ENCODE measurements around the gene PRRT1. TPM values are rescaled to one million over a fixed set of nuclear protein-coding genes. Genes with fewer than 3 reads are reported as not detected.
A peak's percentile ranks its signal among the peaks of the same experiment; 100 is the strongest.
"Not testable (repeated sequence)": the region's sequence is repeated elsewhere in the genome, so short reads cannot be mapped to it uniquely, and the experiment has no call there.

PRRT1 gene
- total RNA-seq, 1 donor from 2014 or later: 2.9 TPM

DNA sequence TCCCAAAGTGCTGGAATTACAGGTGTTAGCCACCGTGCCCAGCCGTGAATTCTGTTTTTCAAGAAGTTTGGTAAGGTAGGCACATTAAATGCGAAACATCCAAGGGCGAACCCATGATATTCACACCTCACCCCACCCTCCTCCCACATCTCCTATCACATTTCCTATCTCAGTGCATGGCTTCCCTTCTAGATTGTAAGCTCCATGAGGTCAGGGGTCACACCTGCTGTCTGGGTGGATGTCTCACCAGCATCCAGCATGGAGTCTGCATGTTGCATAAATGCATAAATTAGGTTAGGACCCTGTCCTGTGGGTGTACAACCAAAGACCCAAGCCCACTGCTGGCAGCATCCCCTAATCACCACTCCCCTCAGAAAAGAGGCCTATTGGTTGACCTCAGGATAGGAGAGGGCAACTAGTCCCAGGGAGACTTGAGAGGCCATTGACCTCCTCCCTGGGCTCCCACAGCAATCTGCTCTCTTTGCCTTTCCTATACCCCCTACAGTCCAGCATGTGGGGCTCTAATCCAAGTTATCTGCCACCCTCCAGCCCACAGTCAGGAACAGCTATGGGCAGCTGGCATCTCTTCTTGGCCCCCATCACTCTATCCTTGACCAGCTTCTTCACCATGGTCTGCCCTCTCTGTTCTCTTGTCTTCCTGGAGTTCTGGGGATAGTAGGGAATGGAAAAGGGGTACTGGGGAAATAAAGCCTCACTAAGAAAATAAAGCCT lies 4.2 kb downstream of the PRRT1 start:
- peaks cover 4% of the 10 kb centered on the region for H3K36me3 Mint-ChIP-seq (ENCODE audit: insufficient read depth)
- no peak overlapping the region for H3K27ac Mint-ChIP-seq
- H3K27me3 Mint-ChIP-seq: peaks cover 13% of the 10 kb centered on the region
- no peak for TF ChIP-seq CTCF (IDR thresholded peaks at IDR 0.05; ENCODE audit: unreplicated experiment)
- H3K4me3 Mint-ChIP-seq (ENCODE audit: low read depth): no peak overlapping the region
- DNase-seq (ENCODE audit: low spot score, unreplicated experiment): no peak
- H3K4me1 Mint-ChIP-seq (ENCODE audit: low read depth): peaks cover 14% of the 10 kb centered on the region
- no peaks in the 10 kb centered on the region for H3K9me3 Mint-ChIP-seq (ENCODE audit: low read depth)

DNA sequence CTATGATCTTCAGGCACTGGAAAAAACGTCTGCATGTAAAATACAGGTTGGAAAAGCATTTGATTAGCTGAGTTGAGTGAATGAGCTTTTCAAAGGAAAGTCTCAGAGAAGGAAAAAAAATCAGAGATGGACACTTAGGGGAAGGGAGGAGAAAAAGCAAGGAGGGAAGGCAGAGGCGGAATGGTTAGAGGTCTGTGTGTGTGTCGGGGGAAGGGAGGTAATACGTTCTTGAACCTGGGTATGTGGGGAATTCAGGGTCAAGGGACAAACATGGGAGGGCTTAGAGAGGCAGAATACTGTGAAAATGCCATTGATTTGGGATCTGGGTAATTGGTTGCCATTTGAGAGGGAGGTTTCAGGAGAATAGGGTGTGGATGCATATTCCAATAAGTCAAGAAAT lies 5.1 kb downstream of the PRRT1 start:
- no peak for DNase-seq (ENCODE audit: low spot score, unreplicated experiment)
- Mint-ChIP-seq H3K27me3 (peaks cover 13% of the 10 kb centered on the region), H3K4me1 (ENCODE audit: low read depth) (peaks cover 12% of the 10 kb centered on the region), H3K9me3 (ENCODE audit: low read depth) (no peaks in the 10 kb centered on the region), H3K4me3 (ENCODE audit: low read depth) (no peak overlapping the region), H3K36me3 (ENCODE audit: insufficient read depth) (peaks cover 4% of the 10 kb centered on the region), H3K27ac (peak overlapping the region; percentile 7)
- TF ChIP-seq CTCF (IDR thresholded peaks at IDR 0.05; ENCODE audit: unreplicated experiment): no peak

DNA sequence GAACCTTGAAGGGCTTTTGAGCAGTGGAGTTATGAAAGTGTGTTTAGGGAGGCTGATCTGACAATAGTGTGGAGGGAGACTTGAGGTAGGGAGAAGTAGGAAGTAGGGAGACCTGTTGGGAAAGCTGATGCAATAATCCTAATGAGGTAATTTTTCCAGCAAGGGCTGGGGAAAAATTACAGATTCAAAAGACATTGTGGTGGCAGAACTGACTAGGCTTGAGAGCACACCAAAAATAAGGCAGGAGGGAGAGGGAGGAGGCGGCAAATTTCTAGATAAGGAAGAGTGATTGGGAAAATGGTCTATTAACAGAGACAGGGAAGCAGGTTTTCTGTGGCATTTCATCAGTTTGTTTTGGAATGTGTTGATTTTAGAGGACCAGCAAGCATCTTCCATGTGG lies 5.5 kb downstream of the PRRT1 start:
- peak overlapping the region; percentile 7 for H3K27ac Mint-ChIP-seq
- H3K9me3 Mint-ChIP-seq (ENCODE audit: low read depth): no peaks in the 10 kb centered on the region
- no peak overlapping the region for H3K4me3 Mint-ChIP-seq (ENCODE audit: low read depth)
- H3K27me3 Mint-ChIP-seq: peaks cover 12% of the 10 kb centered on the region
- DNase-seq (ENCODE audit: low spot score, unreplicated experiment): no peak
- peaks cover 4% of the 10 kb centered on the region for H3K36me3 Mint-ChIP-seq (ENCODE audit: insufficient read depth)
- H3K4me1 Mint-ChIP-seq (ENCODE audit: low read depth): peaks cover 12% of the 10 kb centered on the region
- TF ChIP-seq CTCF (IDR thresholded peaks at IDR 0.05; ENCODE audit: unreplicated experiment): no peak

- not testable (repeated sequence) for H3K36me3 Mint-ChIP-seq (ENCODE audit: insufficient read depth); H3K4me3 Mint-ChIP-seq (ENCODE audit: low read depth); H3K9me3 Mint-ChIP-seq (ENCODE audit: low read depth); DNase-seq (ENCODE audit: low spot score, unreplicated experiment); H3K27ac Mint-ChIP-seq; H3K27me3 Mint-ChIP-seq
- peaks cover 17% of the 10 kb centered on the region for H3K4me1 Mint-ChIP-seq (ENCODE audit: low read depth)
Observed at GRCh38 chr6:32144238-32144637, 7.5 kb downstream of the PRRT1 start.

GRCh38 chr6:32140420-32141046 lies 11.2 kb downstream of the PRRT1 start:
- Mint-ChIP-seq H3K4me1 (ENCODE audit: low read depth) (peaks cover 8% of the 10 kb centered on the region), H3K4me3 (ENCODE audit: low read depth) (no peak overlapping the region), H3K27ac (no peak overlapping the region), H3K27me3 (no peaks in the 10 kb centered on the region), H3K9me3 (ENCODE audit: low read depth) (no peaks in the 10 kb centered on the region), H3K36me3 (ENCODE audit: insufficient read depth) (no peaks in the 10 kb centered on the region)
- DNase-seq (ENCODE audit: low spot score, unreplicated experiment): no peak
- TF ChIP-seq CTCF (IDR thresholded peaks at IDR 0.05; ENCODE audit: unreplicated experiment): no peak

GRCh38 chr6:32139590-32139989 lies 12.1 kb downstream of the PRRT1 start:
- Mint-ChIP-seq H3K36me3 (ENCODE audit: insufficient read depth) (no peaks in the 10 kb centered on the region), H3K4me3 (ENCODE audit: low read depth) (no peak overlapping the region), H3K4me1 (ENCODE audit: low read depth) (peaks cover 8% of the 10 kb centered on the region), H3K9me3 (ENCODE audit: low read depth) (no peaks in the 10 kb centered on the region), H3K27ac (no peak overlapping the region), H3K27me3 (peaks cover 3% of the 10 kb centered on the region)
- no peak for DNase-seq (ENCODE audit: low spot score, unreplicated experiment)
- TF ChIP-seq CTCF (IDR thresholded peaks at IDR 0.05; ENCODE audit: unreplicated experiment): no peak
